Subcutaneous adipose tissue (tissue), 4 donors: ENCODE data around the gene RMI1. TPM values are rescaled to one million over a fixed set of nuclear protein-coding genes. Genes with fewer than 3 reads are reported as not detected.

Experiments used
- total RNA-seq, 4 donors: library from RNA; depleted of rRNA; stranded (reverse); fragments of >200 nt; gene quantifications; one replicate each; pipeline ENCODE4 v1.1.0, GENCODE V29; 2016
- TF ChIP-seq, protein P1 (sequence below): fragments of 450-650 bp; IDR thresholded peaks from one replicate; pipeline ENCODE4 v1.5.1; 2016; ENCODE audit warnings: low read depth, mild to moderate bottlenecking, control low read depth, antibody characterized with exemption, moderate library complexity

The RMI1 gene
- total RNA-seq, 4 donors from 2014 or later = 1.8 to 5.6 (median 5.2) TPM

DNA sequence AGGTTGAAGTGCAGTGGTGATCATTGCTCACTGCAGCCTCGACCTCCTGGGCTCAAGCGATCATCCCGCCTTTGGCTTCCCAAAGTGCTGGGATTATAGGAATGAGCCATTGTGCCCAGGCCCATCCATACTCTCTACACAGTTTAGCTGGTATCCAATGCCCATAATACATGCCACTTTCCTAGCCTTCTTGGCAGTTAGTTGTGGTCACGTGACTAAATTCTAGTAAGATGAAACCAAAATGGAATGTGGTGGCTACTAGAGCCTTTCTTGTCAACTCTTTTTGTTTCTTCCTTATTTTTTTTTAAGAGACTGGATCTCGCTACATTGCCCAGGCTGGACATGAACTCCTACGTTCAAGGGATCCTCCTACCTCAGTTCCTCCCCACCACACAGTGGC is 44.1 kb upstream of the RMI1 start:
- TF ChIP-seq, protein P1, sequence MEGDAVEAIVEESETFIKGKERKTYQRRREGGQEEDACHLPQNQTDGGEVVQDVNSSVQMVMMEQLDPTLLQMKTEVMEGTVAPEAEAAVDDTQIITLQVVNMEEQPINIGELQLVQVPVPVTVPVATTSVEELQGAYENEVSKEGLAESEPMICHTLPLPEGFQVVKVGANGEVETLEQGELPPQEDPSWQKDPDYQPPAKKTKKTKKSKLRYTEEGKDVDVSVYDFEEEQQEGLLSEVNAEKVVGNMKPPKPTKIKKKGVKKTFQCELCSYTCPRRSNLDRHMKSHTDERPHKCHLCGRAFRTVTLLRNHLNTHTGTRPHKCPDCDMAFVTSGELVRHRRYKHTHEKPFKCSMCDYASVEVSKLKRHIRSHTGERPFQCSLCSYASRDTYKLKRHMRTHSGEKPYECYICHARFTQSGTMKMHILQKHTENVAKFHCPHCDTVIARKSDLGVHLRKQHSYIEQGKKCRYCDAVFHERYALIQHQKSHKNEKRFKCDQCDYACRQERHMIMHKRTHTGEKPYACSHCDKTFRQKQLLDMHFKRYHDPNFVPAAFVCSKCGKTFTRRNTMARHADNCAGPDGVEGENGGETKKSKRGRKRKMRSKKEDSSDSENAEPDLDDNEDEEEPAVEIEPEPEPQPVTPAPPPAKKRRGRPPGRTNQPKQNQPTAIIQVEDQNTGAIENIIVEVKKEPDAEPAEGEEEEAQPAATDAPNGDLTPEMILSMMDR = no peak

DNA sequence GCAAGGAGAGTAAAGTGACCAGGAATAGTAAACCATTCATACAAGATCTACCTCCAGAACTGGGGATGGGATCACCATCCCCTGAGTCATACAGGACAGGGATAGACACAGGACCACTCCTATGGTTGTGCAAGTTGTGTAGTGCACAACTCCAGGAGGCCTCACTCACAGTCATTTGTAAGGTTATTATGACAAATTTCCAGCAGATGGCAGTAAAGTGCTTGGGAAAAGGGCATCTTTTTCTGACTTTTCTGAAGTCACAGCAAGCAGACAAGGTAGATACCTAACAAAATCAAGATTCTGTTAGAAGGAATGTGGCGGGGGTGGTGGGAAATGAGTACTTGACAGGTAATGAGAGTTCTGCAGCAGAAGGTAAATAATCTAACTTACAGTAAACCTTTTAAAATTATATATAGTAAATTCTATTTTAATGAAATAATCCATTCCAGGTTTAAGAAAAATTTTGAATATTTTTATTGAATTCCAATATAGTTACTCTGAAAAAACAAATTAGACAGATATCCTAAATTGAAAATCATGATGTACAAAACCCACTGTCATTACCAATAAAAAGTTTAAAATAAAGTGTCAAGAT is 42.6 kb upstream of the RMI1 start:
- TF ChIP-seq, protein P1 = no peak

- TF ChIP-seq, protein P1 = no peak
Observed at GRCh38 chr9:83940590-83941303, 39.9 kb upstream of the RMI1 start.

DNA sequence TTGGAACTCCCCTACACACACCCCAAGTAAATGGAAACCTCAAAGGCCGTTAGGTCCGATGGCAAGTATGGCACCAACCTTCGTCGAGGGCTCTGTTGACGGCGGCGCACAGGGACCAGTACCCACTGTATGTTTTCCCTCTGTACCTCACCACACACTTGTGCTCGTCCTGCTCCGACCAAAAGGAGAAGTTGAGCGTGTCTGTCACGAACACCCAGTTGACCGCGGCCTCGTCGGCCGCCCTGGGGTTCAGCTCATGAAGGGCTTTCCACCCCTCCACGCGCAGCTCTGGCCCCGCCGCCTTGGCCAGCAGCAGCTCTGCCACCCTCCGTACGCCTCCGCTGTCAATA is 24.5 kb upstream of the RMI1 start:
- TF ChIP-seq, protein P1 = no peak

GRCh38 chr9:83956436-83957247 is 24.0 kb upstream of the RMI1 start:
- TF ChIP-seq, protein P1 = no peak

- TF ChIP-seq, protein P1 = no peak
Observed at GRCh38 chr9:83957248-83957513, 23.4 kb upstream of the RMI1 start.

- TF ChIP-seq, protein P1 = no peak
Observed at GRCh38 chr9:83959061-83959460, 21.5 kb upstream of the RMI1 start.
